ENCODE data around the gene TMEM231. TPM values are rescaled to one million over a fixed set of nuclear protein-coding genes. Genes with fewer than 3 reads are reported as not detected.
"Not testable (repeated sequence)": the region's sequence is repeated elsewhere in the genome, so short reads cannot be mapped to it uniquely, and the experiment has no call there.

The TMEM231 gene
- total RNA-seq, 1 experiment from 2014 or later, result 9.7 TPM

- ChIA-PET POLR2A (no interaction called here), CTCF (no interaction called here), RAD21 (ENCODE audit: low non-redundant PET in 1 of 2, low total read pairs in 2 of 2, uncharacterized antibody in 2 of 2, unreplicated experiment in 2 of 2) (no interaction called here)
- no peaks in the 10 kb centered on the region for H4K20me1 ChIP-seq (ENCODE audit: insufficient read depth)
- DNase-seq (ENCODE audit: low read depth, low spot score) (no peak), ATAC-seq (no peak)
- H3K9me2 ChIP-seq (ENCODE audit: insufficient read depth), result no peaks in the 10 kb centered on the region
- no TSS peak for BruUV-seq (replicated peaks)
- no peak overlapping the region for H2AFZ ChIP-seq (ENCODE audit: low read depth, low read length, poor library complexity, severe bottlenecking)
- H3K36me3 ChIP-seq (ENCODE audit: control insufficient read depth in 1 of 2, insufficient read depth in 2 of 2, low read length in 2 of 2), result no peaks in the 10 kb centered on the region
- H3K27me3 ChIP-seq (ENCODE audit: insufficient read depth, low read length), result no peaks in the 10 kb centered on the region
- no peak overlapping the region for H3K9ac ChIP-seq (ENCODE audit: low read length)
- H3K4me1 ChIP-seq (ENCODE audit: control insufficient read depth in 1 of 2, insufficient read depth in 2 of 2, low read length in 2 of 2), result peaks cover 9 to 23% of the 10 kb centered on the region in 2 experiments
- H3K4me3 ChIP-seq (replicated peaks in 1 of 2; ENCODE audit: low read depth in 1 of 2, low read length in 2 of 2), result no peak overlapping the region
- H3K9me3 ChIP-seq (ENCODE audit: control insufficient read depth in 1 of 2, insufficient read depth in 1 of 2, low read depth in 1 of 2, low read length in 2 of 2), result no peaks in the 10 kb centered on the region
- intact Hi-C loops (cut with micrococcal nuclease), result no loop called here
- TF ChIP-seq EZH2phosphoT487 (IDR thresholded peaks at IDR 0.05; ENCODE audit: borderline replicate concordance), result no peak
- no peak for TF ChIP-seq SRF (IDR thresholded peaks at IDR 0.05; ENCODE audit: low read depth)
- TF ChIP-seq TCF7L2 (IDR thresholded peaks at IDR 0.05; ENCODE audit: borderline replicate concordance, extremely low read depth, insufficient read depth, insufficient read length), result no peak
- no peak for TF ChIP-seq MAX (IDR thresholded peaks at IDR 0.05)
- no peak for TF ChIP-seq EZH2 (IDR thresholded peaks at IDR 0.05)
- TF ChIP-seq CBX3 (IDR thresholded peaks at IDR 0.05; ENCODE audit: low read depth), result no peak
- TF ChIP-seq FOSL1 (IDR thresholded peaks at IDR 0.05; ENCODE audit: low read depth), result no peak
- no peaks in the 10 kb centered on the region for H3K79me2 ChIP-seq (ENCODE audit: insufficient read depth, low read length)
- H3K4me2 ChIP-seq (ENCODE audit: low read length), result no peak overlapping the region
- H3K27ac ChIP-seq (ENCODE audit: low read depth, low read length), result no peak overlapping the region
Observed at GRCh38 chr16:75501359-75501758, 54.7 kb downstream of the TMEM231 start.

GRCh38 chr16:75498605-75499322 lies 57.3 kb downstream of the TMEM231 start:
- H3K4me3 ChIP-seq (replicated peaks in 1 of 2; ENCODE audit: low read depth in 1 of 2, low read length in 2 of 2); intact Hi-C loops (cut with micrococcal nuclease); RAD21 ChIA-PET (ENCODE audit: low non-redundant PET in 1 of 2, low total read pairs in 2 of 2, uncharacterized antibody in 2 of 2, unreplicated experiment in 2 of 2); H3K36me3 ChIP-seq (ENCODE audit: control insufficient read depth in 1 of 2, insufficient read depth in 2 of 2, low read length in 2 of 2); BruUV-seq (replicated peaks); H4K20me1 ChIP-seq (ENCODE audit: insufficient read depth); H3K79me2 ChIP-seq (ENCODE audit: insufficient read depth, low read length); DNase-seq (ENCODE audit: low read depth, low spot score); ATAC-seq; H3K27me3 ChIP-seq (ENCODE audit: insufficient read depth, low read length); POLR2A ChIA-PET; H3K9me2 ChIP-seq (ENCODE audit: insufficient read depth); H2AFZ ChIP-seq (ENCODE audit: low read depth, low read length, poor library complexity, severe bottlenecking); H3K4me2 ChIP-seq (ENCODE audit: low read length); H3K9ac ChIP-seq (ENCODE audit: low read length); H3K27ac ChIP-seq (ENCODE audit: low read depth, low read length); H3K9me3 ChIP-seq (ENCODE audit: control insufficient read depth in 1 of 2, insufficient read depth in 1 of 2, low read depth in 1 of 2, low read length in 2 of 2): not testable (repeated sequence)
- CTCF ChIA-PET, result interaction anchor here (0.8 kb wide), 1 partner anchor 18 kb away, joined by 4 read pairs; no protein-coding TSS in a partner anchor
- H3K4me1 ChIP-seq (ENCODE audit: control insufficient read depth in 1 of 2, insufficient read depth in 2 of 2, low read length in 2 of 2), result peaks cover 13 to 34% of the 10 kb centered on the region in 2 experiments
- peak; percentile 9; the same call in 1 of the 2 replicates for TF ChIP-seq FOSL1 (IDR thresholded peaks at IDR 0.05; ENCODE audit: low read depth)
